Keratinocyte (primary cell): ENCODE data around the gene RECK. TPM values are rescaled to one million over a fixed set of nuclear protein-coding genes. Genes with fewer than 3 reads are reported as not detected.

Experiments
- DNase-seq: peaks from one replicate; pipeline ENCODE4 v3.0.0-alpha.2; 2011; ENCODE audit warnings: low read depth, missing footprints, low spot score
- FAIRE-seq: peaks from 2 replicates; lab custom pipeline; 2011; peaks lifted over from hg19 to GRCh38; lab: Jason Lieb, UNC
- H2AFZ ChIP-seq: 2 replicates; pipeline ENCODE4 v1.6.0; 2012; ENCODE audit warnings: low read length, control low read depth, inconsistent platforms; ENCODE audit not compliant: control insufficient read depth
- H3K27ac ChIP-seq: 2 replicates; pipeline ENCODE4 v1.5.1; 2011; ENCODE audit warnings: low read length; ENCODE audit not compliant: control insufficient read depth, insufficient read depth
- H3K27me3 ChIP-seq: 3 replicates; pipeline ENCODE4 v1.6.0; 2011; ENCODE audit warnings: low read length; ENCODE audit not compliant: control insufficient read depth, insufficient read depth; ENCODE audit errors: extremely low read depth
- H3K36me3 ChIP-seq, 2 experiments: 2 replicates in 1 of 2; 3 replicates in 1 of 2; pipeline ENCODE4 v1.5.1; 2011; ENCODE audit warnings: low read length in 2 of 2, mild to moderate bottlenecking in 1 of 2; ENCODE audit not compliant: control insufficient read depth in 2 of 2, insufficient read depth in 2 of 2; ENCODE audit errors: extremely low read depth in 1 of 2
- H3K4me1 ChIP-seq: 3 replicates; pipeline ENCODE4 v1.5.1; 2011; ENCODE audit warnings: low read length; ENCODE audit not compliant: control insufficient read depth, insufficient read depth; ENCODE audit errors: extremely low read depth
- H3K4me2 ChIP-seq: 3 replicates; pipeline ENCODE4 v1.6.0; 2011; ENCODE audit warnings: low read depth, low read length; ENCODE audit not compliant: control insufficient read depth, insufficient read depth; ENCODE audit errors: extremely low read depth
- H3K4me3 ChIP-seq, 3 experiments: fragments of 200-600 bp in 1 of 3; sonication (generic) in 1 of 3; 2 replicates in 2 of 3; 3 replicates in 1 of 3; pipeline ENCODE4 v1.5.1; 2011 to 2016; ENCODE audit warnings: low read length in 3 of 3, mild to moderate bottlenecking in 3 of 3, control low read depth in 2 of 3, inconsistent platforms in 1 of 3, low read depth in 1 of 3, mixed read lengths in 1 of 3, mixed run types in 1 of 3, moderate library complexity in 1 of 3; ENCODE audit not compliant: control insufficient read depth in 2 of 3, insufficient read depth in 2 of 3; ENCODE audit errors: extremely low read depth in 1 of 3
- H3K79me2 ChIP-seq: 2 replicates; pipeline ENCODE4 v1.6.0; 2012; ENCODE audit warnings: low read length; ENCODE audit not compliant: control insufficient read depth, insufficient read depth
- H3K9ac ChIP-seq: 3 replicates; pipeline ENCODE4 v1.6.0; 2011; ENCODE audit warnings: low read length; ENCODE audit not compliant: control insufficient read depth, insufficient read depth; ENCODE audit errors: extremely low read depth
- H3K9me1 ChIP-seq: 3 replicates; pipeline ENCODE4 v1.6.0; 2011; ENCODE audit warnings: low read length; ENCODE audit not compliant: control insufficient read depth, insufficient read depth; ENCODE audit errors: extremely low read depth
- H3K9me3 ChIP-seq: 2 replicates; pipeline ENCODE4 v1.5.1; 2012; ENCODE audit warnings: low read depth, low read length; ENCODE audit not compliant: control insufficient read depth
- H4K20me1 ChIP-seq: 3 replicates; pipeline ENCODE4 v1.6.0; 2011; ENCODE audit warnings: low read length; ENCODE audit not compliant: control insufficient read depth, insufficient read depth; ENCODE audit errors: extremely low read depth
- EZH2 ChIP-seq: IDR thresholded peaks from one replicate; pipeline ENCODE4 v1.6.1; 2012; ENCODE audit warnings: inconsistent platforms, mild to moderate bottlenecking, low read length, moderate library complexity
- dilution Hi-C: fragments of 300-500 bp; cut with MboI; formaldehyde crosslinking; loops from one replicate; pipeline ENCODE4 v1.7.0; 2020; ENCODE audit warnings: low sequenced_read_pairs; ENCODE audit not compliant: extremely low pct_ligation_motif_present
- polyA plus RNA-seq, 5 experiments: library from polyadenylated mRNA; depleted of rRNA in 3 of 5; stranded (reverse) in 3 of 5; stranded (forward) in 1 of 5; unstranded in 1 of 5; fragments of >200 nt; gene quantifications; 1 replicate in 1 of 5; 2 replicates in 3 of 5; 3 replicates in 1 of 5; pipeline versions ENCODE4 v1.2.1 to v1.2.3, GENCODE V29; 2011 to 2012; ENCODE audit warnings: missing spikeins in 2 of 5, low read depth in 1 of 5, low replicate concordance in 1 of 5
- TF ChIP-seq, protein P1 (sequence below), 3 experiments: IDR thresholded peaks in 1 of 3; conservative IDR thresholded peaks in 1 of 3; optimal IDR thresholded peaks in 1 of 3; 2 replicates in 2 of 3; 3 replicates in 1 of 3; pipeline versions ENCODE3 to v1.5.1; 2011; ENCODE audit warnings: low read length in 3 of 3, mild to moderate bottlenecking in 3 of 3, moderate library complexity in 2 of 3, control low read depth in 1 of 3, inconsistent platforms in 1 of 3; ENCODE audit not compliant: insufficient read depth in 2 of 3; ENCODE audit errors: extremely low read depth in 1 of 3

RECK gene
- polyA plus RNA-seq, 1 donor (not counting 4 experiments of a cell fraction or from before 2014, with no cell fraction given) = 4.6 TPM

DNA sequence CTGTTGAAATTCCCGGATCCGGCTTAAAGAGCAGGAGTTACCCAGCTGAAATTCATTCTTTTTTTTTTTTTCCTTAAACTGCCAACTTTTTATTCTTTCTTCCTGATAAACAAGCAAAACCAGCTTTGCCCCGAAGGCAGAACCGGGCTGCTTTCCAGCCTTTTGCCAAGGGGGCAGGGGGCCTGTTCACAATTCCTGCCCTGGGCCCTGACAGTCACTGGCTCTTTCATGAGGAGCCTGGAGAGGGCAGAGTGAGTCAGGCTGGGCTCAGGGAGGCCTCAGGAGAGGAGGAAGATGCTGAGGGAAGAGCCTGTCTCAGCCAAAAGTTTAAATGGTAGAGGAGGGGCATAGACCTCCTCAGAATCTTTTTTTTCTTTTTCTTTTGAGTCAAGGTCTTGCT is 104.6 kb downstream of the RECK start:
- dilution Hi-C loops = loop anchor here (10.0 kb wide), 1 partner anchor 54 kb away; the partner anchor contains the start of gene CLTA
- H3K4me2 ChIP-seq = no peak overlapping the region
- no peaks in the 10 kb centered on the region for H3K36me3 ChIP-seq
- FAIRE-seq (no peak), DNase-seq (no peak)
- no peaks in the 10 kb centered on the region for H3K79me2 ChIP-seq
- no peak overlapping the region for H3K9ac ChIP-seq
- H2AFZ ChIP-seq = no peak overlapping the region
- no peaks in the 10 kb centered on the region for H3K9me1 ChIP-seq
- H3K9me3 ChIP-seq = no peaks in the 10 kb centered on the region
- no peaks in the 10 kb centered on the region for H4K20me1 ChIP-seq
- TF ChIP-seq, protein P1, sequence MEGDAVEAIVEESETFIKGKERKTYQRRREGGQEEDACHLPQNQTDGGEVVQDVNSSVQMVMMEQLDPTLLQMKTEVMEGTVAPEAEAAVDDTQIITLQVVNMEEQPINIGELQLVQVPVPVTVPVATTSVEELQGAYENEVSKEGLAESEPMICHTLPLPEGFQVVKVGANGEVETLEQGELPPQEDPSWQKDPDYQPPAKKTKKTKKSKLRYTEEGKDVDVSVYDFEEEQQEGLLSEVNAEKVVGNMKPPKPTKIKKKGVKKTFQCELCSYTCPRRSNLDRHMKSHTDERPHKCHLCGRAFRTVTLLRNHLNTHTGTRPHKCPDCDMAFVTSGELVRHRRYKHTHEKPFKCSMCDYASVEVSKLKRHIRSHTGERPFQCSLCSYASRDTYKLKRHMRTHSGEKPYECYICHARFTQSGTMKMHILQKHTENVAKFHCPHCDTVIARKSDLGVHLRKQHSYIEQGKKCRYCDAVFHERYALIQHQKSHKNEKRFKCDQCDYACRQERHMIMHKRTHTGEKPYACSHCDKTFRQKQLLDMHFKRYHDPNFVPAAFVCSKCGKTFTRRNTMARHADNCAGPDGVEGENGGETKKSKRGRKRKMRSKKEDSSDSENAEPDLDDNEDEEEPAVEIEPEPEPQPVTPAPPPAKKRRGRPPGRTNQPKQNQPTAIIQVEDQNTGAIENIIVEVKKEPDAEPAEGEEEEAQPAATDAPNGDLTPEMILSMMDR (optimal IDR thresholded peaks at IDR 0.05 in 1 of 3, IDR thresholded peaks at IDR 0.05 in 1 of 3, conservative IDR thresholded peaks at IDR 0.05 in 1 of 3; ENCODE audit: extremely low read depth in 1 of 3, insufficient read depth in 2 of 3, low read length in 3 of 3) = peak; percentile 31 to 49 (median 36)
- TF ChIP-seq EZH2 = no peak
- no peak overlapping the region for H3K27ac ChIP-seq
- no peak overlapping the region for H3K4me3 ChIP-seq
- H3K4me1 ChIP-seq = no peaks in the 10 kb centered on the region
- peaks cover 18% of the 10 kb centered on the region for H3K27me3 ChIP-seq

DNA sequence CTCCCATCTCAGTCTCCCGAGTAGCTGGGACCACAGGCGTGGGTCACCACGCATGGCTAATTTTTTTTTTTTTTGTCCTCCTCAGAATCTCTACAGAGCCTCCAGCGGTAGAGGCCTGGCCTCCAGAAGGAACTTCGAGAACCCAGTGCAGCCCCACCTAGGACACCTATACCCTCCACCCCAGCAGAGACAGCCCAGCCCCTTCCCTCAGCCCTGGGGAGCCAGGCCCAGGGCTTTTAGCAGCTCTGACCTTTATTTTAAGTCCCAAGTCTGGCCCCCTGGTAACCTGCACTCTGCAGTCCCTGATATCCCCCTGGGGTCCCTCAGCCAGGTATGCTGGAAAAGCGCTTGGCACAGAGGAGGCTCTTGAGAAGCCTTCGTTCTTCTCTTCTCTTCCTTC is 105.0 kb downstream of the RECK start:
- no peak for FAIRE-seq
- dilution Hi-C loops = loop anchor here (10.0 kb wide), 1 partner anchor 53 kb away; the partner anchor contains the start of gene CLTA

More for the DNA sequence above, 105.0 kb downstream of the RECK start:
- Histone ChIP-seq H4K20me1 (no peaks in the 10 kb centered on the region), H3K79me2 (no peaks in the 10 kb centered on the region), H3K27ac (no peak overlapping the region), H3K27me3 (peaks cover 18% of the 10 kb centered on the region), H3K9ac (no peak overlapping the region), H3K4me1 (no peaks in the 10 kb centered on the region), H3K4me2 (no peak overlapping the region), H3K4me3 (no peak overlapping the region), H3K9me1 (no peaks in the 10 kb centered on the region), H2AFZ (no peak overlapping the region), H3K9me3 (no peaks in the 10 kb centered on the region), H3K36me3 (no peaks in the 10 kb centered on the region)
- TF ChIP-seq, protein P1 (optimal IDR thresholded peaks at IDR 0.05 in 1 of 3, IDR thresholded peaks at IDR 0.05 in 1 of 3, conservative IDR thresholded peaks at IDR 0.05 in 1 of 3; ENCODE audit: extremely low read depth in 1 of 3, insufficient read depth in 2 of 3, low read length in 3 of 3) = no peak
- no peak for TF ChIP-seq EZH2
- DNase-seq = no peak
